ENCODE data around the gene ELOVL2.

ELOVL2 gene

DNA sequence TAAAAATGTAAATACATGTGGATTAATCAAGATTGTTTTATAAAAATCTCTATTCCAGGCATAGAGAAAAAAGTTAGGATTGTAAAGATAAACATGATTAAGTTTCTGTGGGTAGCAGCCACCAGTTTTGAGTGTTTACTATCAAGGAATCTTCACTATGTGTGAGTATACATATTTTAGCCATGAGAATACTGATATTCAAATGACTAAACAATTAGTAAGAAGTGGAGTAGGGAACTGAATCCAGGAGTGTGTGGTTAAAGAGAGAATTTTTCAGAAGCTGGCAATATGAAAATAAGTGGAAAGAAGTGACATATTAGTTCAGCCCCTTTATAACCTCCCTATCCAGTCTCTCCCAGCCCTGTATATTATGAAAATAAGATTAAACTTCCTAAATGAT lies 10.3 kb downstream of the ELOVL2 start:
- DNase-seq (ENCODE audit: low spot score), result no peak
- no peaks in the 10 kb centered on the region for H3K36me3 ChIP-seq (ENCODE audit: low read depth)
- no peaks in the 10 kb centered on the region for H3K9me3 ChIP-seq (ENCODE audit: severe bottlenecking)
- peak; percentile 95 for ATAC-seq (ENCODE audit: low read depth)
- no peaks in the 10 kb centered on the region for H3K4me1 ChIP-seq (ENCODE audit: insufficient read depth, poor library complexity, severe bottlenecking)
- H3K4me3 ChIP-seq (ENCODE audit: severe bottlenecking), result no peak overlapping the region
- TF ChIP-seq, protein P1, sequence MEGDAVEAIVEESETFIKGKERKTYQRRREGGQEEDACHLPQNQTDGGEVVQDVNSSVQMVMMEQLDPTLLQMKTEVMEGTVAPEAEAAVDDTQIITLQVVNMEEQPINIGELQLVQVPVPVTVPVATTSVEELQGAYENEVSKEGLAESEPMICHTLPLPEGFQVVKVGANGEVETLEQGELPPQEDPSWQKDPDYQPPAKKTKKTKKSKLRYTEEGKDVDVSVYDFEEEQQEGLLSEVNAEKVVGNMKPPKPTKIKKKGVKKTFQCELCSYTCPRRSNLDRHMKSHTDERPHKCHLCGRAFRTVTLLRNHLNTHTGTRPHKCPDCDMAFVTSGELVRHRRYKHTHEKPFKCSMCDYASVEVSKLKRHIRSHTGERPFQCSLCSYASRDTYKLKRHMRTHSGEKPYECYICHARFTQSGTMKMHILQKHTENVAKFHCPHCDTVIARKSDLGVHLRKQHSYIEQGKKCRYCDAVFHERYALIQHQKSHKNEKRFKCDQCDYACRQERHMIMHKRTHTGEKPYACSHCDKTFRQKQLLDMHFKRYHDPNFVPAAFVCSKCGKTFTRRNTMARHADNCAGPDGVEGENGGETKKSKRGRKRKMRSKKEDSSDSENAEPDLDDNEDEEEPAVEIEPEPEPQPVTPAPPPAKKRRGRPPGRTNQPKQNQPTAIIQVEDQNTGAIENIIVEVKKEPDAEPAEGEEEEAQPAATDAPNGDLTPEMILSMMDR (IDR thresholded peaks at IDR 0.05; ENCODE audit: poor library complexity, severe bottlenecking), result no peak
- H3K27ac ChIP-seq (ENCODE audit: poor library complexity, severe bottlenecking), result no peak overlapping the region
- no peaks in the 10 kb centered on the region for H3K27me3 ChIP-seq (ENCODE audit: insufficient read depth, poor library complexity, severe bottlenecking)

DNA sequence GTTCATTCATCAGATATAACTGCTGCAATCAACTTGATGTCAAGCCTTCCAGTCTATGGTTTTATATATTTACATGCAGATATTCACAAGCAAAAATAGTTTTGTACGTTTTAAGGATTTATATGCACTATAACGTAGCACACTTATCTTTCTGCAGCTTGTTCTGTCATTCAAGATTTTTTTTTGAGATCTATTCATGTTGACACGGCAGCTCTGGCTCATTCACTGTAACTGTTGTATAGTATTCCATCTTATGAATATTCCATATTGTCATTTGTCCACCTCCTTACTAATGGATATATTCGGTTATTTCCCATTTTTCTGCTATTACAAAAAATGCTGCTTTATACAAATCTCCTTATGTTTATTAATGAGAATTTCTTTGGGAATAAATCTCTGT lies 13.2 kb downstream of the ELOVL2 start:
- TF ChIP-seq, protein P1 (IDR thresholded peaks at IDR 0.05; ENCODE audit: poor library complexity, severe bottlenecking), result no peak
- ATAC-seq (ENCODE audit: low read depth) (no peak), DNase-seq (ENCODE audit: low spot score) (no peak)
- no peak overlapping the region for H3K27ac ChIP-seq (ENCODE audit: poor library complexity, severe bottlenecking)
- H3K27me3 ChIP-seq (ENCODE audit: insufficient read depth, poor library complexity, severe bottlenecking), result no peaks in the 10 kb centered on the region
- no peaks in the 10 kb centered on the region for H3K4me1 ChIP-seq (ENCODE audit: insufficient read depth, poor library complexity, severe bottlenecking)
- H3K4me3 ChIP-seq (ENCODE audit: severe bottlenecking), result no peak overlapping the region
- no peaks in the 10 kb centered on the region for H3K9me3 ChIP-seq (ENCODE audit: severe bottlenecking)
- H3K36me3 ChIP-seq (ENCODE audit: low read depth), result no peaks in the 10 kb centered on the region

DNA sequence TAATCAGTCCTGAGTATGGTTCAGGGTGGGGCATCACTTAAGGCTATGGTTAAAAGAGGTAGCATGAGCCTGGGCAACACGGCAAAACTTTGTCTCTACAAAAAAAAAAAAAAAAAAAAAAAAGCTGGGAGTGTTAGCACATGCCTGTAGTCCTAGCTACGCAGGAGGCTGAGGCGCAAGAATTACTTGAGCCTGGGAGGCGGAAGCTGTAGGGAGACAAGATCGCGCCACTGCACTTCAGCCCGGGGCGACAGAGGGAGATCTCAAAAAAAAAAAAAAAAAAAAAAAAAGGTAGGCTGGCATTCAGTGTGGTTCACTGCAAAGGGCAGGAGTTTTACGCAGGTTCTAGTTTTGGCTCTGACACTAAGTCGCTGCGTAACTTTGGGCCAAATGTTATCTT lies 15.1 kb downstream of the ELOVL2 start:
- ATAC-seq (ENCODE audit: low read depth), result no peak
- no peak overlapping the region for H3K27ac ChIP-seq (ENCODE audit: poor library complexity, severe bottlenecking)

DNA sequence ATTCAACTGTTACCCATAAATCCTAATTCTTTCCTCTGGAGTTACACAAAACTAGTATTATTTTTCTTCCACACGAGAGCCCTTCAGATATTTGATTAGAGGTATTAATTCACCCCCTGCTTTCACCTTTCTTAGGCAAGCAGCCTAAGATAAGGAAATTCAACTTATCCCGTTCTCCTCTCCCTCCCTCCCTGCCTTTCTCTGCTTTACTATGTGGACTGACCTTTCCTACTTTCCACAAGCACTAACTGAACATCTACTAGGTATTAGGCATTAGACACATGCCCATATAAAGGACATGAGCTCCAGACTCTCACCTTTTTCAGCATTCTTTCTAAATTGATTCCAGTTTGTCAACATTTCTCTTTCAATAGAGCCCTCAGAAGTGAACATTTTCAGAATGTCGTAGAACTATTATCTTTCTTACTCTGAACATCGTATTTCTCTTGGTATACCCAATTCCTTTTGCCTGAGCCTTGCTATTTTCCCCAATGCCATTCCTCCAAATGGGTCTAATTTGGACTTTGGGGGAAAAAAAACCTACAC lies 16.5 kb downstream of the ELOVL2 start:
- Histone ChIP-seq H3K27me3 (ENCODE audit: insufficient read depth, poor library complexity, severe bottlenecking) (no peaks in the 10 kb centered on the region), H3K4me3 (ENCODE audit: severe bottlenecking) (no peak overlapping the region), H3K9me3 (ENCODE audit: severe bottlenecking) (no peaks in the 10 kb centered on the region), H3K4me1 (ENCODE audit: insufficient read depth, poor library complexity, severe bottlenecking) (no peaks in the 10 kb centered on the region), H3K27ac (ENCODE audit: poor library complexity, severe bottlenecking) (no peak overlapping the region), H3K36me3 (ENCODE audit: low read depth) (no peaks in the 10 kb centered on the region)
- DNase-seq (ENCODE audit: low spot score), result no peak
- TF ChIP-seq, protein P1 (IDR thresholded peaks at IDR 0.05; ENCODE audit: poor library complexity, severe bottlenecking), result no peak
- ATAC-seq (ENCODE audit: low read depth), result no peak

More for the DNA sequence above, 15.1 kb downstream of the ELOVL2 start:
- TF ChIP-seq, protein P1 (IDR thresholded peaks at IDR 0.05; ENCODE audit: poor library complexity, severe bottlenecking), result no peak
- no peak for DNase-seq (ENCODE audit: low spot score)
- H3K9me3 ChIP-seq (ENCODE audit: severe bottlenecking), result no peaks in the 10 kb centered on the region
- H3K4me1 ChIP-seq (ENCODE audit: insufficient read depth, poor library complexity, severe bottlenecking), result no peaks in the 10 kb centered on the region
- no peak overlapping the region for H3K4me3 ChIP-seq (ENCODE audit: severe bottlenecking)
- no peaks in the 10 kb centered on the region for H3K36me3 ChIP-seq (ENCODE audit: low read depth)
- H3K27me3 ChIP-seq (ENCODE audit: insufficient read depth, poor library complexity, severe bottlenecking), result no peaks in the 10 kb centered on the region

DNA sequence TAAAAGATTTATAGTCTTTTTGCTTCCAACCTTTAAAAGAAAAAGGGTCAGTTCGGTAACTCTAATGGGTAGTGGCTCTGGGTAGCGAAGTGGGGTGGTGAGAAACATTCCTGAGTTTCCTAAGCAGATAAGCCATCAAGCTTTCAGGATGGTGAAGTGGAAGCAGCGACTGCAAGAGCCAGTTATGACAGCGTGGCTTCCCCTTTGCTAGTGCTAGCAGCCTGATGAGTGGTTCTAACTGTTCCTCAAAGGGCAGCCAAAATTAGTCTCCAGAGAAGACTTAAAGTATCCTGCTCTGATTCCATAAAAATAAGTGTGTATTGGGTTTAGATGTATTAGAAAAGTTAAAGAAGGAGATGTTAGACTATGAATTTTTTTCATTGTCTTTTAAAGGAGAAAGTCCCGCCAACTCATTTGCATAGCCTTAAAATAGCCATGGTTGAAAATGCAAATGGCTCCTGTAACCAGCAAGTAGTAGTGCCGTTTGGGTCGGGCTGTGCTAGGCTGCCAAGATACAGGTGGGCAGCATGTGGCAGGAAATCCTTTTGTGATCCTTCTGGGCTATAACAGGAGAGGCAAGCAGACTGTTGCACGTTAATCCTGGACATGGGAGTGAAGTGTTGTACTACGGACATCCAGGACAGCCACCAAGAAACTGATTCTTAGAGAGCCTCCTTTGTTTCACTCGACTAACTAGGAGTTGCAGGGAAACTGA lies 18.0 kb downstream of the ELOVL2 start:
- Histone ChIP-seq H3K9me3 (ENCODE audit: severe bottlenecking) (no peaks in the 10 kb centered on the region), H3K4me3 (ENCODE audit: severe bottlenecking) (no peak overlapping the region), H3K4me1 (ENCODE audit: insufficient read depth, poor library complexity, severe bottlenecking) (no peaks in the 10 kb centered on the region), H3K27ac (ENCODE audit: poor library complexity, severe bottlenecking) (no peak overlapping the region), H3K36me3 (ENCODE audit: low read depth) (no peaks in the 10 kb centered on the region), H3K27me3 (ENCODE audit: insufficient read depth, poor library complexity, severe bottlenecking) (no peaks in the 10 kb centered on the region)
- no peak for DNase-seq (ENCODE audit: low spot score)
- TF ChIP-seq, protein P1 (IDR thresholded peaks at IDR 0.05; ENCODE audit: poor library complexity, severe bottlenecking), result no peak
- no peak for ATAC-seq (ENCODE audit: low read depth)
